ENCODE results near the gene COQ7.

DNA sequence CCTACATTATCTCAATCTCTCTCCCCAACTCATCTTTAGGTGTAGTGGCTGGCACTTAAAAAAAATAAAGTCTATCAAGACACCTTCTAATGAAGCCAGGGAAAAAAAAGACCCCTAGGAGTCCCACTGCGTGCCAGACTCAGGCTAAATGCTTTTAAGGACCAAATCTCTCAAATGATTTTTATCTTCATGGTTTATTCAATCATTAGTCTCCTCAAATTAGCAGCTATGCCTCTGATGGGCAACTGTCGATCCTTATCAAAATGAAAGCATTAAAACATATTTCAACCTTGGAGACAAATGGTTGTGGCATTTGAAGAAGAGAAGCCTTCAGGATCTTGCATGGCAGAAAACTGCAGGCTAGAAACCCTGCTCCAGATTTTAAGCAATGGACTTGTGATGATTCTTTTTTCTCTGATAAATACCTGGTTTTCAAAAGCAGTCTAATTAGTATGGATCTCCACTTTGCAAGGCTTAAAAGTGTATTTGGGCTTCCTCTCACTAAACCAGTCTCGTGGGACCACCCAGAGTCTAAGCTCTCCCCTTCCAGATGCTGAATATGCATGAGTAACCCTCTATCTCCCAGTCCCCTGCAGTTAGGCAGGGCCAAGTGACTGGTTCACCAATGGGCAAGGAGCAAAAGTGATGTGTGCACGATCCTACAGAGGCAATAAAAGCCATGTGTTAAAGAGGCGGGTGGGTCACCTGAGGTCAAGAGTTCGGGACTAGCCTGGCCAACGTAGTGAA is 61.2 kb downstream of the COQ7 start:
- TF ChIP-seq, protein P1, sequence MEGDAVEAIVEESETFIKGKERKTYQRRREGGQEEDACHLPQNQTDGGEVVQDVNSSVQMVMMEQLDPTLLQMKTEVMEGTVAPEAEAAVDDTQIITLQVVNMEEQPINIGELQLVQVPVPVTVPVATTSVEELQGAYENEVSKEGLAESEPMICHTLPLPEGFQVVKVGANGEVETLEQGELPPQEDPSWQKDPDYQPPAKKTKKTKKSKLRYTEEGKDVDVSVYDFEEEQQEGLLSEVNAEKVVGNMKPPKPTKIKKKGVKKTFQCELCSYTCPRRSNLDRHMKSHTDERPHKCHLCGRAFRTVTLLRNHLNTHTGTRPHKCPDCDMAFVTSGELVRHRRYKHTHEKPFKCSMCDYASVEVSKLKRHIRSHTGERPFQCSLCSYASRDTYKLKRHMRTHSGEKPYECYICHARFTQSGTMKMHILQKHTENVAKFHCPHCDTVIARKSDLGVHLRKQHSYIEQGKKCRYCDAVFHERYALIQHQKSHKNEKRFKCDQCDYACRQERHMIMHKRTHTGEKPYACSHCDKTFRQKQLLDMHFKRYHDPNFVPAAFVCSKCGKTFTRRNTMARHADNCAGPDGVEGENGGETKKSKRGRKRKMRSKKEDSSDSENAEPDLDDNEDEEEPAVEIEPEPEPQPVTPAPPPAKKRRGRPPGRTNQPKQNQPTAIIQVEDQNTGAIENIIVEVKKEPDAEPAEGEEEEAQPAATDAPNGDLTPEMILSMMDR (conservative IDR thresholded peaks at IDR 0.05 in 1 of 2, IDR thresholded peaks at IDR 0.05 in 1 of 2; ENCODE audit: extremely low read depth in 1 of 2, insufficient read depth in 1 of 2, low read depth in 1 of 2, low read length in 2 of 2): no peak
- no peak for TF ChIP-seq EZH2 (IDR thresholded peaks at IDR 0.05; ENCODE audit: borderline replicate concordance, low read length)
